Duodenal mucosa (tissue), 2 donors: Measurements from ENCODE around the gene PDE4B.
"Not testable (repeated sequence)": the region's sequence is repeated elsewhere in the genome, so short reads cannot be mapped to it uniquely, and the experiment has no call there.

Source experiments
- H3K27ac ChIP-seq: one replicate; pipeline ENCODE4 v1.7.0; 2013; ENCODE audit warnings: low read depth, low read length
- H3K27me3 ChIP-seq, 2 donors: one replicate each; pipeline ENCODE4 v1.7.0; 2013; ENCODE audit warnings: low read length in 2 of 2, control low read depth in 1 of 2; ENCODE audit not compliant: insufficient read depth in 2 of 2, control insufficient read depth in 1 of 2
- H3K36me3 ChIP-seq, 2 donors: one replicate each; pipeline ENCODE4 v1.7.0; 2013; ENCODE audit warnings: low read length in 2 of 2, control low read depth in 1 of 2; ENCODE audit not compliant: insufficient read depth in 2 of 2, control insufficient read depth in 1 of 2
- H3K4me1 ChIP-seq, 2 donors: one replicate each; pipeline ENCODE4 v1.7.0; 2013; ENCODE audit warnings: low read length in 2 of 2, control low read depth in 1 of 2; ENCODE audit not compliant: insufficient read depth in 2 of 2, control insufficient read depth in 1 of 2
- H3K4me3 ChIP-seq, 2 donors: one replicate each; pipeline ENCODE4 v1.7.0; 2013; ENCODE audit warnings: low read length in 2 of 2, low read depth in 1 of 2
- H3K9ac ChIP-seq, 2 donors: one replicate each; pipeline ENCODE4 v1.7.0; 2013; ENCODE audit warnings: low read length in 2 of 2, low read depth in 1 of 2
- H3K9me3 ChIP-seq, 2 donors: one replicate each; pipeline ENCODE4 v1.7.0; 2013; ENCODE audit warnings: low read length in 2 of 2, control low read depth in 1 of 2; ENCODE audit not compliant: control insufficient read depth in 1 of 2

Gene PDE4B

GRCh38 chr1:66316464-66317247, 524.0 kb downstream of the PDE4B start:
- no peak overlapping the region for H3K4me3 ChIP-seq
- peak overlapping the region; percentile 30 for H3K27ac ChIP-seq
- H3K9me3 ChIP-seq, result no peaks in the 10 kb centered on the region
- H3K9ac ChIP-seq, result no peak overlapping the region
- H3K36me3 ChIP-seq, result no peaks in the 10 kb centered on the region
- H3K4me1 ChIP-seq, result peaks cover 0 to 8% of the 10 kb centered on the region in 2 donors
- no peaks in the 10 kb centered on the region for H3K27me3 ChIP-seq

GRCh38 chr1:66317248-66317515, 524.5 kb downstream of the PDE4B start:
- H3K9ac ChIP-seq, result no peak overlapping the region
- peak overlapping the region; percentile 30 for H3K27ac ChIP-seq
- H3K4me1 ChIP-seq, result peaks cover 0 to 8% of the 10 kb centered on the region in 2 donors
- no peaks in the 10 kb centered on the region for H3K9me3 ChIP-seq
- H3K27me3 ChIP-seq, result no peaks in the 10 kb centered on the region
- no peak overlapping the region for H3K4me3 ChIP-seq
- H3K36me3 ChIP-seq, result no peaks in the 10 kb centered on the region

GRCh38 chr1:66320231-66320630, 527.5 kb downstream of the PDE4B start:
- Histone ChIP-seq H3K36me3 (no peaks in the 10 kb centered on the region), H3K27ac (no peak overlapping the region), H3K9ac (no peak overlapping the region), H3K4me3 (no peak overlapping the region), H3K27me3 (no peaks in the 10 kb centered on the region), H3K4me1 (peaks cover 0 to 8% of the 10 kb centered on the region in 2 donors), H3K9me3 (no peaks in the 10 kb centered on the region)

GRCh38 chr1:66322462-66322861, 529.8 kb downstream of the PDE4B start:
- H3K9ac ChIP-seq, H3K27ac ChIP-seq, H3K36me3 ChIP-seq, H3K27me3 ChIP-seq, H3K9me3 ChIP-seq, H3K4me3 ChIP-seq, H3K4me1 ChIP-seq: not testable (repeated sequence)

GRCh38 chr1:66323958-66324625, 531.4 kb downstream of the PDE4B start:
- peaks cover 0 to 6% of the 10 kb centered on the region in 2 donors for H3K4me1 ChIP-seq
- no peaks in the 10 kb centered on the region for H3K27me3 ChIP-seq
- H3K27ac ChIP-seq, result no peak overlapping the region

GRCh38 chr1:66325594-66326380, 533.1 kb downstream of the PDE4B start:
- Histone ChIP-seq H3K4me1 (peaks cover 11% of the 10 kb centered on the region in 2 donors), H3K36me3 (no peaks in the 10 kb centered on the region), H3K27ac (no peak overlapping the region), H3K9ac (no peak overlapping the region), H3K9me3 (no peaks in the 10 kb centered on the region), H3K27me3 (no peaks in the 10 kb centered on the region), H3K4me3 (no peak overlapping the region)

More at GRCh38 chr1:66323958-66324625, 531.4 kb downstream of the PDE4B start:
- Histone ChIP-seq H3K36me3 (no peaks in the 10 kb centered on the region), H3K9ac (no peak overlapping the region), H3K9me3 (no peaks in the 10 kb centered on the region), H3K4me3 (no peak overlapping the region)

GRCh38 chr1:66326867-66327266, 534.2 kb downstream of the PDE4B start:
- Histone ChIP-seq H3K27ac (no peak overlapping the region), H3K4me3 (no peak overlapping the region), H3K27me3 (no peaks in the 10 kb centered on the region), H3K36me3 (no peaks in the 10 kb centered on the region), H3K9me3 (no peaks in the 10 kb centered on the region), H3K9ac (no peak overlapping the region), H3K4me1 (peaks cover 11 to 15% of the 10 kb centered on the region in 2 donors)

GRCh38 chr1:66327588-66327987, 534.9 kb downstream of the PDE4B start:
- Histone ChIP-seq H3K27me3 (no peaks in the 10 kb centered on the region), H3K9me3 (no peaks in the 10 kb centered on the region), H3K4me3 (no peak overlapping the region), H3K4me1 (peaks cover 15 to 18% of the 10 kb centered on the region in 2 donors), H3K9ac (no peak overlapping the region), H3K27ac (no peak overlapping the region), H3K36me3 (no peaks in the 10 kb centered on the region)

- H3K27me3 ChIP-seq, result no peaks in the 10 kb centered on the region
Measured at GRCh38 chr1:66328896-66329295, 536.2 kb downstream of the PDE4B start.

GRCh38 chr1:66330722-66331141, 538.0 kb downstream of the PDE4B start:
- Histone ChIP-seq H3K9ac (peak overlapping the region in 1 of 2 donors; percentile 21), H3K27me3 (no peaks in the 10 kb centered on the region), H3K4me1 (peaks cover 15 to 18% of the 10 kb centered on the region in 2 donors), H3K4me3 (peak overlapping the region in 1 of 2 donors; percentile 13), H3K9me3 (no peaks in the 10 kb centered on the region), H3K36me3 (no peaks in the 10 kb centered on the region), H3K27ac (peak overlapping the region; percentile 55)

More at GRCh38 chr1:66328896-66329295, 536.2 kb downstream of the PDE4B start:
- Histone ChIP-seq H3K4me1 (peaks cover 15 to 18% of the 10 kb centered on the region in 2 donors), H3K27ac (no peak overlapping the region), H3K9me3 (no peaks in the 10 kb centered on the region), H3K4me3 (no peak overlapping the region), H3K9ac (no peak overlapping the region), H3K36me3 (no peaks in the 10 kb centered on the region)
